HepG2 (cell line): ENCODE measurements around the gene P4HB. TPM values are rescaled to one million over a fixed set of nuclear protein-coding genes. Genes with fewer than 3 reads are reported as not detected.
A peak's percentile ranks its signal among the peaks of the same experiment; 100 is the strongest.

Experiments used
- FOXA1 ChIP-seq, 2 experiments: fragments of 450-650 bp in 1 of 2; sonication (generic) in 1 of 2; formaldehyde crosslinking in 1 of 2; IDR thresholded peaks; 2 replicates each; pipeline versions ENCODE4 v1.4.0 to v1.6.1; 2016 to 2020; ENCODE audit warnings: missing genetic modification reagents in 1 of 2
- GABPB1 ChIP-seq: IDR thresholded peaks from 2 replicates; pipeline ENCODE4 v1.6.1; 2016; ENCODE audit warnings: mild to moderate bottlenecking, missing genetic modification reagents, moderate library complexity, missing compliant biosample characterization
- HNRNPL ChIP-seq: fragments of 200-400 bp; formaldehyde crosslinking; IDR thresholded peaks from 2 replicates; pipeline ENCODE4 v1.6.1; 2017; ENCODE audit warnings: mild to moderate bottlenecking, low read depth, low read length
- ISL2 ChIP-seq: sonication (generic); formaldehyde crosslinking; IDR thresholded peaks from 2 replicates; pipeline ENCODE4 v1.5.0; 2020; ENCODE audit warnings: missing genetic modification reagents
- JDP2 ChIP-seq: sonication (generic); formaldehyde crosslinking; IDR thresholded peaks from 2 replicates; pipeline ENCODE4 v1.8.1; 2022; ENCODE audit warnings: missing genetic modification reagents, borderline replicate concordance
- MTA1 ChIP-seq: sonication (generic); formaldehyde crosslinking; IDR thresholded peaks from 2 replicates; pipeline ENCODE4 v1.4.0; 2020; ENCODE audit warnings: missing genetic modification reagents, mild to moderate bottlenecking, borderline replicate concordance
- MYPOP ChIP-seq: sonication (generic); formaldehyde crosslinking; IDR thresholded peaks from 2 replicates; pipeline ENCODE4 v1.8.1; 2023; ENCODE audit warnings: mild to moderate bottlenecking, moderate library complexity, missing genetic modification reagents
- NFKBIZ ChIP-seq: IDR thresholded peaks from 2 replicates; pipeline ENCODE4 v1.6.1; 2018; ENCODE audit warnings: missing genetic modification reagents, missing compliant biosample characterization
- NFRKB ChIP-seq: fragments of 450-650 bp; IDR thresholded peaks from 2 replicates; pipeline ENCODE4 v1.6.1; 2017
- NR2F6 ChIP-seq, 2 experiments: IDR thresholded peaks; 2 replicates each; pipeline ENCODE4 v1.6.1; 2016; ENCODE audit warnings: antibody characterized with exemption in 1 of 2, mild to moderate bottlenecking in 1 of 2
- PHB2 ChIP-seq: fragments of 450-650 bp; IDR thresholded peaks from 2 replicates; pipeline ENCODE4 v1.6.1; 2018; ENCODE audit not compliant: partially characterized antibody
- RCOR2 ChIP-seq: IDR thresholded peaks from 2 replicates; pipeline ENCODE4 v1.6.1; 2016; ENCODE audit warnings: missing biosample characterization, missing genetic modification reagents
- SRSF1 ChIP-seq: fragments of 200-400 bp; formaldehyde crosslinking; optimal IDR thresholded peaks from 2 replicates; pipeline ENCODE3; 2017; ENCODE audit warnings: mild to moderate bottlenecking, low read depth, low read length, moderate library complexity
- ZBTB20 ChIP-seq: sonication (generic); formaldehyde crosslinking; IDR thresholded peaks from 2 replicates; pipeline ENCODE4 v1.8.1; 2023; ENCODE audit warnings: missing genetic modification reagents, low read depth, mild to moderate bottlenecking, borderline replicate concordance
- ZSCAN25 ChIP-seq: sonication (generic); formaldehyde crosslinking; IDR thresholded peaks from 2 replicates; pipeline ENCODE4 v1.8.0; 2022; ENCODE audit warnings: mild to moderate bottlenecking, missing genetic modification reagents
- polyA plus RNA-seq, 8 experiments: library from polyadenylated mRNA; depleted of rRNA in 3 of 8; stranded (reverse) in 7 of 8; unstranded in 1 of 8; fragments of >200 nt; fragmentation: Illumina TruSeq in 4 of 8; extraction: Trizol in 4 of 8; gene quantifications; 2 replicates each; pipeline versions ENCODE4 v1.2.1 to v1.2.3, GENCODE V29; 2011 to 2016; ENCODE audit warnings: low read depth in 4 of 8, missing spikeins in 1 of 8, mixed read lengths in 1 of 8; ENCODE audit not compliant: insufficient read depth in 1 of 8
- total RNA-seq, 5 experiments: library from RNA; depleted of rRNA; stranded (reverse); fragments of >200 nt; fragmentation: Illumina TruSeq; extraction: Trizol; gene quantifications; 2 replicates each; pipeline ENCODE4 v1.2.3, GENCODE V29; 2016; ENCODE audit warnings: low read depth in 1 of 5
- TF ChIP-seq, protein P1 (sequence below): sonication (generic); formaldehyde crosslinking; IDR thresholded peaks from 2 replicates; pipeline ENCODE4 v1.4.0; 2020; ENCODE audit warnings: missing genetic modification reagents, borderline replicate concordance
- TF ChIP-seq, protein P2 (sequence below): sonication (generic); formaldehyde crosslinking; IDR thresholded peaks from 2 replicates; pipeline ENCODE4 v1.4.0; 2020; ENCODE audit warnings: mild to moderate bottlenecking, missing genetic modification reagents
- TF ChIP-seq, protein P3 (sequence below): sonication (generic); formaldehyde crosslinking; IDR thresholded peaks from 2 replicates; pipeline ENCODE4 v1.4.0; 2020; ENCODE audit warnings: missing genetic modification reagents
- TF ChIP-seq, protein P4 (sequence below): sonication (generic); formaldehyde crosslinking; conservative IDR thresholded peaks from 2 replicates; pipeline ENCODE4 v1.4.0; 2020; ENCODE audit warnings: missing genetic modification reagents

The P4HB gene
- total and polyA plus RNA-seq, 2 of the 13 experiments (the other 11 are each of a cell fraction or from before 2014, with no cell fraction given) = 185 to 782 TPM

GRCh38 chr17:81804559-81805399 lies 55.6 kb downstream of the P4HB start (continued):
- TF ChIP-seq, protein P1, sequence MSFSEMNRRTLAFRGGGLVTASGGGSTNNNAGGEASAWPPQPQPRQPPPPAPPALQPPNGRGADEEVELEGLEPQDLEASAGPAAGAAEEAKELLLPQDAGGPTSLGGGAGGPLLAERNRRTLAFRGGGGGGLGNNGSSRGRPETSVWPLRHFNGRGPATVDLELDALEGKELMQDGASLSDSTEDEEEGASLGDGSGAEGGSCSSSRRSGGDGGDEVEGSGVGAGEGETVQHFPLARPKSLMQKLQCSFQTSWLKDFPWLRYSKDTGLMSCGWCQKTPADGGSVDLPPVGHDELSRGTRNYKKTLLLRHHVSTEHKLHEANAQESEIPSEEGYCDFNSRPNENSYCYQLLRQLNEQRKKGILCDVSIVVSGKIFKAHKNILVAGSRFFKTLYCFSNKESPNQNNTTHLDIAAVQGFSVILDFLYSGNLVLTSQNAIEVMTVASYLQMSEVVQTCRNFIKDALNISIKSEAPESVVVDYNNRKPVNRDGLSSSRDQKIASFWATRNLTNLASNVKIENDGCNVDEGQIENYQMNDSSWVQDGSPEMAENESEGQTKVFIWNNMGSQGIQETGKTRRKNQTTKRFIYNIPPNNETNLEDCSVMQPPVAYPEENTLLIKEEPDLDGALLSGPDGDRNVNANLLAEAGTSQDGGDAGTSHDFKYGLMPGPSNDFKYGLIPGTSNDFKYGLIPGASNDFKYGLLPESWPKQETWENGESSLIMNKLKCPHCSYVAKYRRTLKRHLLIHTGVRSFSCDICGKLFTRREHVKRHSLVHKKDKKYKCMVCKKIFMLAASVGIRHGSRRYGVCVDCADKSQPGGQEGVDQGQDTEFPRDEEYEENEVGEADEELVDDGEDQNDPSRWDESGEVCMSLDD (CRISPR knock-in tag) = peak; percentile 55; the same call in 1 of the 2 replicates
- TF ChIP-seq RCOR2 (CRISPR knock-in tag) (no peak), SRSF1 (peak; percentile 77), NR2F6 (IDR thresholded peaks at IDR 0.05) (peak; percentile 46; the same call in 1 of the 2 replicates), NR2F6 (CRISPR knock-in tag; IDR thresholded peaks at IDR 0.05) (peak; percentile 51), MYPOP (CRISPR knock-in tag) (0 out of 2 replicates have a peak, but pooled peaks have one; percentile 61), NFRKB (no peak), FOXA1 (IDR thresholded peaks at IDR 0.05) (no peak), FOXA1 (CRISPR knock-in tag; IDR thresholded peaks at IDR 0.05) (peak; percentile 51), MTA1 (CRISPR knock-in tag) (peak; percentile 36; the same call in 1 of the 2 replicates), PHB2 (no peak), ZBTB20 (CRISPR knock-in tag) (no peak), ISL2 (0 out of 2 replicates have a peak, but pooled peaks have one; percentile 30), HNRNPL (peak; percentile 59; the same call in 1 of the 2 replicates), JDP2 (no peak), ZSCAN25 (0 out of 2 replicates have a peak, but pooled peaks have one; percentile 22), NFKBIZ (CRISPR knock-in tag) (no peak), GABPB1 (peak; percentile 33; the same call in 1 of the 2 replicates)
- TF ChIP-seq, protein P2, sequence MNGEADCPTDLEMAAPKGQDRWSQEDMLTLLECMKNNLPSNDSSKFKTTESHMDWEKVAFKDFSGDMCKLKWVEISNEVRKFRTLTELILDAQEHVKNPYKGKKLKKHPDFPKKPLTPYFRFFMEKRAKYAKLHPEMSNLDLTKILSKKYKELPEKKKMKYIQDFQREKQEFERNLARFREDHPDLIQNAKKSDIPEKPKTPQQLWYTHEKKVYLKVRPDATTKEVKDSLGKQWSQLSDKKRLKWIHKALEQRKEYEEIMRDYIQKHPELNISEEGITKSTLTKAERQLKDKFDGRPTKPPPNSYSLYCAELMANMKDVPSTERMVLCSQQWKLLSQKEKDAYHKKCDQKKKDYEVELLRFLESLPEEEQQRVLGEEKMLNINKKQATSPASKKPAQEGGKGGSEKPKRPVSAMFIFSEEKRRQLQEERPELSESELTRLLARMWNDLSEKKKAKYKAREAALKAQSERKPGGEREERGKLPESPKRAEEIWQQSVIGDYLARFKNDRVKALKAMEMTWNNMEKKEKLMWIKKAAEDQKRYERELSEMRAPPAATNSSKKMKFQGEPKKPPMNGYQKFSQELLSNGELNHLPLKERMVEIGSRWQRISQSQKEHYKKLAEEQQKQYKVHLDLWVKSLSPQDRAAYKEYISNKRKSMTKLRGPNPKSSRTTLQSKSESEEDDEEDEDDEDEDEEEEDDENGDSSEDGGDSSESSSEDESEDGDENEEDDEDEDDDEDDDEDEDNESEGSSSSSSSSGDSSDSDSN (CRISPR knock-in tag) = peak; percentile 27
- TF ChIP-seq, protein P3, sequence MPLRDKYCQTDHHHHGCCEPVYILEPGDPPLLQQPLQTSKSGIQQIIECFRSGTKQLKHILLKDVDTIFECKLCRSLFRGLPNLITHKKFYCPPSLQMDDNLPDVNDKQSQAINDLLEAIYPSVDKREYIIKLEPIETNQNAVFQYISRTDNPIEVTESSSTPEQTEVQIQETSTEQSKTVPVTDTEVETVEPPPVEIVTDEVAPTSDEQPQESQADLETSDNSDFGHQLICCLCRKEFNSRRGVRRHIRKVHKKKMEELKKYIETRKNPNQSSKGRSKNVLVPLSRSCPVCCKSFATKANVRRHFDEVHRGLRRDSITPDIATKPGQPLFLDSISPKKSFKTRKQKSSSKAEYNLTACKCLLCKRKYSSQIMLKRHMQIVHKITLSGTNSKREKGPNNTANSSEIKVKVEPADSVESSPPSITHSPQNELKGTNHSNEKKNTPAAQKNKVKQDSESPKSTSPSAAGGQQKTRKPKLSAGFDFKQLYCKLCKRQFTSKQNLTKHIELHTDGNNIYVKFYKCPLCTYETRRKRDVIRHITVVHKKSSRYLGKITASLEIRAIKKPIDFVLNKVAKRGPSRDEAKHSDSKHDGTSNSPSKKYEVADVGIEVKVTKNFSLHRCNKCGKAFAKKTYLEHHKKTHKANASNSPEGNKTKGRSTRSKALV = peak; percentile 36; the same call in 1 of the 2 replicates
- TF ChIP-seq, protein P4, sequence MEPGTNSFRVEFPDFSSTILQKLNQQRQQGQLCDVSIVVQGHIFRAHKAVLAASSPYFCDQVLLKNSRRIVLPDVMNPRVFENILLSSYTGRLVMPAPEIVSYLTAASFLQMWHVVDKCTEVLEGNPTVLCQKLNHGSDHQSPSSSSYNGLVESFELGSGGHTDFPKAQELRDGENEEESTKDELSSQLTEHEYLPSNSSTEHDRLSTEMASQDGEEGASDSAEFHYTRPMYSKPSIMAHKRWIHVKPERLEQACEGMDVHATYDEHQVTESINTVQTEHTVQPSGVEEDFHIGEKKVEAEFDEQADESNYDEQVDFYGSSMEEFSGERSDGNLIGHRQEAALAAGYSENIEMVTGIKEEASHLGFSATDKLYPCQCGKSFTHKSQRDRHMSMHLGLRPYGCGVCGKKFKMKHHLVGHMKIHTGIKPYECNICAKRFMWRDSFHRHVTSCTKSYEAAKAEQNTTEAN (CRISPR knock-in tag) = no peak
